BE2C (cell line): ENCODE data around the gene PODXL.

Experiments
- DNase-seq: peaks from one replicate; pipeline ENCODE4 v3.0.0-alpha.2; 2020
- H3K27me3 ChIP-seq: fragments of 250-450 bp; sonication (Bioruptor Pico); 2 replicates; pipeline ENCODE4 v1.5.1; 2020; ENCODE audit warnings: mild to moderate bottlenecking
- H3K36me3 ChIP-seq: fragments of 250-450 bp; sonication (Bioruptor Pico); 2 replicates; pipeline ENCODE4 v1.5.1; 2020; ENCODE audit warnings: mild to moderate bottlenecking
- H3K4me1 ChIP-seq: fragments of 250-450 bp; sonication (Bioruptor Pico); 2 replicates; pipeline ENCODE4 v1.5.1; 2020
- H3K4me3 ChIP-seq: 2 replicates; pipeline ENCODE4 v1.5.1; 2011; ENCODE audit warnings: low read depth, low read length
- H3K9me3 ChIP-seq: fragments of 250-450 bp; sonication (Bioruptor Pico); 2 replicates; pipeline ENCODE4 v1.5.1; 2020
- CTCF ChIP-seq: IDR thresholded peaks from 2 replicates; pipeline ENCODE4 v1.5.1; 2012; ENCODE audit warnings: mild to moderate bottlenecking, low read depth, low read length

Gene PODXL

GRCh38 chr7:131493581-131493980 is 62.8 kb downstream of the PODXL start:
- no peaks in the 10 kb centered on the region for H3K9me3 ChIP-seq
- no peaks in the 10 kb centered on the region; the same call in 1 of the 2 replicates for H3K4me1 ChIP-seq
- no peak overlapping the region for H3K4me3 ChIP-seq
- DNase-seq = no peak
- H3K27me3 ChIP-seq = no peaks in the 10 kb centered on the region
- no peak for TF ChIP-seq CTCF
- H3K36me3 ChIP-seq = peaks cover 7% of the 10 kb centered on the region

- H3K4me3 ChIP-seq = no peak overlapping the region
- no peaks in the 10 kb centered on the region for H3K27me3 ChIP-seq
- H3K4me1 ChIP-seq = no peaks in the 10 kb centered on the region; the same call in 1 of the 2 replicates
- H3K9me3 ChIP-seq = no peaks in the 10 kb centered on the region
- no peak for TF ChIP-seq CTCF
- no peak for DNase-seq
- H3K36me3 ChIP-seq = peaks cover 4% of the 10 kb centered on the region
These were observed 63.3 kb downstream of the PODXL start for GRCh38 chr7:131493081-131493480.

GRCh38 chr7:131489881-131490280 is 66.5 kb downstream of the PODXL start:
- Histone ChIP-seq H3K36me3 (peaks cover 3% of the 10 kb centered on the region; the same call in 1 of the 2 replicates), H3K9me3 (no peaks in the 10 kb centered on the region), H3K4me1 (no peaks in the 10 kb centered on the region; the same call in 1 of the 2 replicates), H3K4me3 (no peak overlapping the region), H3K27me3 (no peaks in the 10 kb centered on the region)
- DNase-seq = no peak
- no peak for TF ChIP-seq CTCF

- Histone ChIP-seq H3K27me3 (no peaks in the 10 kb centered on the region), H3K36me3 (peaks cover 3% of the 10 kb centered on the region; the same call in 1 of the 2 replicates), H3K4me1 (no peaks in the 10 kb centered on the region; the same call in 1 of the 2 replicates), H3K9me3 (no peaks in the 10 kb centered on the region), H3K4me3 (no peak overlapping the region)
- DNase-seq = no peak
- TF ChIP-seq CTCF = no peak
These were observed 67.2 kb downstream of the PODXL start for GRCh38 chr7:131489196-131489595.

GRCh38 chr7:131488361-131488760 is 68.1 kb downstream of the PODXL start:
- no peaks in the 10 kb centered on the region for H3K9me3 ChIP-seq
- H3K27me3 ChIP-seq = no peaks in the 10 kb centered on the region
- H3K36me3 ChIP-seq = peaks cover 3% of the 10 kb centered on the region; the same call in 1 of the 2 replicates
- no peak overlapping the region for H3K4me3 ChIP-seq
- no peak for DNase-seq
- TF ChIP-seq CTCF = peak; percentile 34
- H3K4me1 ChIP-seq = no peaks in the 10 kb centered on the region; the same call in 1 of the 2 replicates

- no peaks in the 10 kb centered on the region for H3K9me3 ChIP-seq
- DNase-seq = no peak
- H3K36me3 ChIP-seq = peaks cover 3% of the 10 kb centered on the region; the same call in 1 of the 2 replicates
- no peak for TF ChIP-seq CTCF
- no peaks in the 10 kb centered on the region for H3K27me3 ChIP-seq
- H3K4me3 ChIP-seq = no peak overlapping the region
- no peaks in the 10 kb centered on the region for H3K4me1 ChIP-seq
These were observed 69.2 kb downstream of the PODXL start for GRCh38 chr7:131487217-131487616.
